ENCODE data around the gene PAPPA2.
"Not testable (repeated sequence)": the region's sequence is repeated elsewhere in the genome, so short reads cannot be mapped to it uniquely, and the experiment has no call there.

PAPPA2 gene

GRCh38 chr1:176556288-176556687 is 93.3 kb downstream of the PAPPA2 start:
- no peak for DNase-seq

- no peak for DNase-seq
Observed at GRCh38 chr1:176557543-176558258, 94.7 kb downstream of the PAPPA2 start.

- no peak for DNase-seq
Observed at GRCh38 chr1:176558561-176558960, 95.6 kb downstream of the PAPPA2 start.

- DNase-seq = no peak
Observed at GRCh38 chr1:176559474-176559873, 96.5 kb downstream of the PAPPA2 start.

- no peak for DNase-seq
Observed at GRCh38 chr1:176559878-176560277, 96.9 kb downstream of the PAPPA2 start.

- no peak for DNase-seq
Observed at GRCh38 chr1:176560681-176561080, 97.7 kb downstream of the PAPPA2 start.

GRCh38 chr1:176561761-176562160 is 98.8 kb downstream of the PAPPA2 start:
- DNase-seq = not testable (repeated sequence)

- DNase-seq = no peak
Observed at GRCh38 chr1:176566004-176566975, 103.3 kb downstream of the PAPPA2 start.

- DNase-seq = no peak
Observed at GRCh38 chr1:176567190-176567794, 104.3 kb downstream of the PAPPA2 start.

GRCh38 chr1:176568185-176568584 is 105.2 kb downstream of the PAPPA2 start:
- DNase-seq = no peak

GRCh38 chr1:176574756-176575155 is 111.8 kb downstream of the PAPPA2 start:
- DNase-seq = no peak

GRCh38 chr1:176575991-176576390 is 113.0 kb downstream of the PAPPA2 start:
- no peak for DNase-seq

- DNase-seq = no peak
Observed at GRCh38 chr1:176576670-176577069, 113.7 kb downstream of the PAPPA2 start.

- DNase-seq = no peak
Observed at GRCh38 chr1:176577646-176578197, 114.7 kb downstream of the PAPPA2 start.

GRCh38 chr1:176579087-176579486 is 116.1 kb downstream of the PAPPA2 start:
- no peak for DNase-seq

- DNase-seq = no peak
Observed at GRCh38 chr1:176595217-176595616, 132.2 kb downstream of the PAPPA2 start.

GRCh38 chr1:176601348-176601747 is 138.4 kb downstream of the PAPPA2 start:
- DNase-seq = no peak

GRCh38 chr1:176602388-176603004 is 139.5 kb downstream of the PAPPA2 start:
- no peak for DNase-seq

- DNase-seq = no peak
Observed at GRCh38 chr1:176603696-176604095, 140.7 kb downstream of the PAPPA2 start.

GRCh38 chr1:176604461-176604860 is 141.5 kb downstream of the PAPPA2 start:
- DNase-seq = no peak

- no peak for DNase-seq
Observed at GRCh38 chr1:176605176-176605575, 142.2 kb downstream of the PAPPA2 start.

GRCh38 chr1:176609556-176610408 is 146.8 kb downstream of the PAPPA2 start:
- DNase-seq = no peak

Measured in stimulated activated CD4-positive, alpha-beta T cell treated with anti-CD3 and anti-CD28 coated beads, Interleukin-12 subunit alpha, Interleukin-12 subunit beta, amount 100 ng/mL, for 4 hours (primary cell).